IPS DF 4.7 (cell line): ENCODE data around the gene UGT1A7.

ENCODE experiments used
- DNase-seq: peaks from one replicate; pipeline ENCODE4 v3.0.0-alpha.2; 2013; ENCODE audit warnings: low spot score; ENCODE audit errors: extremely low read depth

The UGT1A7 gene

DNA sequence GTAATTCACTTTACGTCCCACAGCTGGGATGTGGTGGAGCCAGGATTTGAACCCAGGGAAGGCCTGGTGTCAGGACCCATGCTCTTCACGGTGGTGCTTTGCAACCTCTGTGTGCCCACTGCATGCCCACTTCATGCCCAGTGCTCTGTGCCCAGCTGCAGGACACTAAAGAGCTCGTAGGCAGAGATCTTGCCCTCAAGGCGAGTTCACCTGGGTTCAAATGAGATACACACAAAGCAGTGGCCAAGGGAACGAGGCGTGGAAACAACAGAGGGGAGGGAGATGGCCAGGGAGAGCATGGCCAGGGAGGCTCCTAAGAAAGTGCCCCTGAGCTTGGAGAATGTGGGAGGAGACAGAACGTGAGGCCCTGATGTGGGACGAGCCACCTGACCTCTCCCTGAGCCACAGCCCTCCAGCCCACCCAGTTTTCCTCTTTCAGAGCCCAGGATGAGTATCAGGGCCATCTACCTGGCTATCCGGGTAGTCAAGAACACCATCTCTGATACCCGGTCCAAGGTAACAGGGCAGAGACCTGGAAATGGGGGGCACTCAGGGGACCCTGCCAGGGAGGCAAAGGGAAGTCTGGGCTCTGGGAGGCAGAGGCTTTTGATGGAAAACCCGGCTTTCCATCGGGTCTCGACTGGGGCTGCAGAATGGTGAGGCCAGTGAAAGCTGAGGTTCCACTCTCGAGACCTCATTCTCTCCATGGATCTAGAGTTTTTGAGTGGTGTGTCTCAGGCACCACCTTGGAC is 116.8 kb downstream of the UGT1A7 start:
- no peak for DNase-seq

DNA sequence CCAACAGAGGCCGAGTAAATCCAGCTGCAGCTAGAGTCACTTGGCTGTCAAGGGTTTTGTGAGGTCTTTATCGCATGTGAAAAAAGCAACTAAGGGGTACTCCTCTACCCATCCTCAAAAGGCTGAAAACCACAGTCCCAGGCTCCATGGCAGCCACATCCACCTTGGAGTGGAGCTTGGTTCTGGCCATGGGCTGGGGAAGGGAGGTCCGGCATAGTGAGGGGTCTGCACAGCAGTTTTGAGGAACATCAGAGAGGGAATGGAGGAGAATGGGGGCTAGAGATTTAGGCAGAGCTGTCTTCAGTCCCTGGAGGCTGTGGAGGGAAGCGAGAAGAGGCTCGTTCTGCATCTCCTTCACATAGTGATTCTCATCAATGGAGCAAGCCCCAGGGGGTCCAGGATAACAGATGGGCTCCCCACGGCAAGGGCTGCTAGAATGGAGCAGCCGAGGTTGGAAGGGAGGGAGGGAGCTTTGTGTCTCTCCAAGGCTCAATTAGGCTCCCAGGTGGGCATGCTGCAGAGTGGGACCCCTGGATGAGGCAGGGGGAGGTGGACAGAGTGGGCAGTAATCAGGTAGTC is 117.5 kb downstream of the UGT1A7 start:
- no peak for DNase-seq

DNA sequence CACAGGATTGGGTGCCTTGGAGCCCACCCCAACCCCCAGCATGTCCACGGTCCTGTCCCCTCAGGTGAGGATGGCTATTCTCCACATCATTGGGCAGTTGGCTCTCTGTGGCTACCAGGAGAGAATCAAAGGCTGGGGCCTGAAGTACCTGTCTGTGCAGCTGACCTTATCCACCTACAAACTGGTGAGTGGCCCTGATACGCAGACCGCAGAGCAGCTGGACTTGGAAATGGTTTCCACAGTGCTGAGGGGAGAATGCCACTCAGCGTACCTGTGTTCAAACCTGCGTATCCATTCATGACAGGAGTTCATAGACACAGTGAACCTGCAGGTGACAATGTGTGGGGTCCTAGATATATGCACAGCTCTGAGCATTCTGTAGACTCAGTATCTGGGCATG is 118.0 kb downstream of the UGT1A7 start:
- no peak for DNase-seq

DNA sequence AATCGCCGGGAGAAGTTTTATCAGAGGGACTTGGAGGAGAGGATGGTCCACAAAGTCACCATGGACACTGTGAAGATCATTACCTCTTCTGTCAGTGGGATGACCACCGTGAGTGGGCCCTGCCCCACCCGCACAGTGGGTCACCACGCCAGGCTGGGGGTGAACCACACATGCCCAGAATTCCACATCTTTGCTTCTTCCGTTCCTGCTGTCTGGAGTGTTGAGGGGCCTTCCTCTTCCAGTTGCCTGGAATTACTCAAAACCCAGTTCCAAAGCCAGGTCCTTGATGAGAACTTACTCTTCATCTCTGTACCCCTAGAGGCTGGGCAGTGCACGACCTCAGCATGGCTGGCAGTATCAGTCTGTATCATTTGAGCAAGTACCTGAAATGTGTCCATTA is 118.5 kb downstream of the UGT1A7 start:
- no peak for DNase-seq

DNA sequence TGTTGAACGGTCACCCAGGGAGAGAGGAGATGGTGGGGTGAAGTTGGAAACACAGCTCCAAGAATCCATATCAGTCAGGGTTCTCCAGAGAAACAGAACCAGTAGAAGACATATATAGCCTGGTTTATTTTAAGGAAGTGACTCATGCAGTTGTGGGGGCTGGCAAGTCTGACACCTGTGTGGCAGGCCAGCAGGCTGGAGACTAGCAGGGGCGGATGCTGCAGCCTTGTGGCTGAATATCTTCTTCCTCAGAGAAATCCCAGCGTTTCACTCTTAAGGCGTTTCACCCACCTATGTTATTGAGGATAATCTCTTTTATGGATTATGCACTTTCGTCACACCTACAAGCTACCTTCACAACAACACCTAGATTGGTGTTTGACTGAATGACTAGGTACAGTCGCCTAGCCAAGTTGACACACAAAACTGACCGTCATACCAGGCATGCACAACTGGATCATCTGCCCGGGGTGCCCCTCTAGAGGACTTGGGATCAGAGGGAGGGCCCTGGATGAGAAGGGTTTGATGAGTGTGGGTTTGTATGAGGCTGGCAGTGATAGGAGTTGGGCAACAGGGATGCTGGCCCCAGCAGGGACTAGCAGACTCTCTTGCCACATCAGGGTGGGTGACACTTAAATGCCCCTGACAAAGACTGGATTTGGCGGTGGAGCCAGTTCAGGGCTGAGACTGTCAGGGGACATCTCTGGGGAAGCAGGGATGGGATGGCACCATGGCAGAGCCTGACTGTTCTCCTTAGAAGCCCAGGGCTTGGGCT is 119.8 kb downstream of the UGT1A7 start:
- DNase-seq: no peak

DNA sequence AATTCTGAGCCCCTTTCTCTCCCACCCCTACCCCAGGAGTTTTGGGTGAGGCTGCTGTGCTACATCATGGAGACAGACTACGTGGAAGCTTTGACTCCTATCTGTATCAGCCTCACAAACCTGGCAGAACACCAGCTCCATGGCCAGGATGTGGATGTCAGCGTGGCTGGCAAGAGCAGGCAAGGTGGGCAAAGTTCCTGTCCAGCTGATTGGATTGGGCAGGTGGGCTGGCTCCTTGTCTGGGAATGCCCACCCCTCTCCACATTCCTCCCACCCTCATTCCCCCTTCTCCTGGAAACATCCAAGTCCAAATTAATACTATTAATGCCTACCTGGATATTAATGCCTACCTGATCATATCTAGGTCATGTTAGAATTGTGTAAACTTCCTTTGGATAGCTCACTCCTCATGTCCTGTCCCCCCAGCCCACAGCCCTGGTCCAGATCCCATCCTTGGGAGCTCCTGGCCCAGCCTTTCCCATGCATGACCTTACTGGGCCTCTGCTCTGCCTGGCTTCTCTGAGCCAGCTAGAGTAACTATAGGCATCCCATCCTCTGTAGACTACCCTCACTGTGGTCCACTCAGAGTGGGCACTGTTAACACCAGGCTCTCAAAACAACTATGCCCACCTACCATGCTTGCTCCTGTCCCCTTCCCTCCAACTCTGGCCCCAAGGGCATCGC is 120.6 kb downstream of the UGT1A7 start:
- DNase-seq: no peak

DNA sequence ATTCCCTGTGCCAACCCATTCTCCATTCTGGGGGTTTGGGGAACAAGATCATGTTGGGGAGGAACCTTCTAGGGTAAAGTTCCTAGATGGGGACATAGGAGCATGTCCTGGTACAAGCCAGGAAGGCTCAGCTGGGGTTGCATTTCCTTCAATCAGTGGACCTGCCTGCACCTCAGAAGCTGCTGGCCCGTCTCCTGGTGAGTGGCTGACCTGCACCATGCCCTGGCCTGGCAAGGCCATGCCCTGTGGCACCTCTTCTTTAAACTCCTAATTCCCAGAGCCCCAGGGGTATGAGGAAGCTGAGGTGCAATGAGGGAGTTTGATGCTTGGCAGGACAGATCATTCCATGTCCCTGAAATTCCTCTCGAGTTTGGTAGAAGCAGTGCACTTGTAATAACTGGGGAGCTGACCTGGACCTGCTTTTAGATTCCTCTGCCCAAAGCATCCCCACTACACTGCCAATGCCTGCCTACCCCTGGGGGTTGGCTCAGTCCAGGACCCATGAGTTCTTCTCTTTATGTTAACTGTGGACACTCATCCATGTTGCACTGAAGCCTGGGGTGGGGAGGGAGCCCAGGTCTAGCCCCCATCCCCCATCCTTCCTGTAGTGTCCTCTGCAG is 121.7 kb downstream of the UGT1A7 start:
- DNase-seq: no peak

DNA sequence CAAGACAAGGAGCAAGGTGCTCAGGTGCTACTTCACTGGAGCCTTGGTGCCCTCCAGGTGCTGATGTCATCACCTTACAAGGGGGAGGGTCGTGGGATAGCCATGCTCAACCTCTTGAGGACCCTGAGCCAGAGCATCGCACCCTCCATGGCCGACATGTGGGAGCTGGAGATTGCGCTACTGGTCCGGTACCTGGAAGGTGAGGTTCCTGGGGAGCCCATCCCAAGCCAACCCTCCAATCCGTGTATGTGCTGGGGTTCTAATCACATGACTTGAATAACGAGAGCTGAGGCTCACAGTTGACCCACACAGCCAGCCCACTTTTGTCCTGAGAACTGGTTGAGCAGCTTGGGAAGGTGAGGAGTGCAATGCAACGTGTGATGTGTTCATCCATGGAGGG is 122.3 kb downstream of the UGT1A7 start:
- DNase-seq: no peak

DNA sequence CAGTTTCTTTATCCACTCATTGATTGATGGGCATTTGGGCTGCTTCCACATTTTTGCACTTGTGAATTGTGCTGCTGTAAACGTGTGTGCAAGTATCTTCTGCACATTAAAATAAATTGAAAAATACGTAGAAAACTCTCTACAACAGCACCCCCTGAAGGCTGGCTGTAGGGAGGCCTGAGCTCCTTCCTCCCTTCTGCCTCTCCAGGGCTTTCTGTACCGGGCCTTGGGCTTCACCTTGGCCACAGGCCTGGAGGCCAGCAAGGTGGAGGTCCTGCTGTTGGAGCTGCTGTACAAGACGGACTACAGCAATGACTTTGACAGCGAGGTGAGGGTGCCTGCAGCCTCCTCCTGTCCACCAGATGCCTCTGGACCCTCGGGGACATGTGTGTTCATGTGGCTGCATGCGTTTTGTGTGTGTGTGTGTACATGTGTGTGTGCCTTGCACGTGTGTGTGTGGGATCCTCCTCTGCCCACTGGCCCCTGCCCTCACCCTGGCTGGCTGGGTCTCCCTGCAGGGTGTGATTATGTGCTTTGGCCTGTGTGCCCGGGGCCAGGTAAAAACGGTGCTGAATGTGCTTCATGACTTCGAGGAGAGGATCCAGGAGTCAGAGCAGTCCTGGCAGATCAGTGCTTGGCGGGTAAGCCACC is 125.6 kb downstream of the UGT1A7 start:
- no peak for DNase-seq

DNA sequence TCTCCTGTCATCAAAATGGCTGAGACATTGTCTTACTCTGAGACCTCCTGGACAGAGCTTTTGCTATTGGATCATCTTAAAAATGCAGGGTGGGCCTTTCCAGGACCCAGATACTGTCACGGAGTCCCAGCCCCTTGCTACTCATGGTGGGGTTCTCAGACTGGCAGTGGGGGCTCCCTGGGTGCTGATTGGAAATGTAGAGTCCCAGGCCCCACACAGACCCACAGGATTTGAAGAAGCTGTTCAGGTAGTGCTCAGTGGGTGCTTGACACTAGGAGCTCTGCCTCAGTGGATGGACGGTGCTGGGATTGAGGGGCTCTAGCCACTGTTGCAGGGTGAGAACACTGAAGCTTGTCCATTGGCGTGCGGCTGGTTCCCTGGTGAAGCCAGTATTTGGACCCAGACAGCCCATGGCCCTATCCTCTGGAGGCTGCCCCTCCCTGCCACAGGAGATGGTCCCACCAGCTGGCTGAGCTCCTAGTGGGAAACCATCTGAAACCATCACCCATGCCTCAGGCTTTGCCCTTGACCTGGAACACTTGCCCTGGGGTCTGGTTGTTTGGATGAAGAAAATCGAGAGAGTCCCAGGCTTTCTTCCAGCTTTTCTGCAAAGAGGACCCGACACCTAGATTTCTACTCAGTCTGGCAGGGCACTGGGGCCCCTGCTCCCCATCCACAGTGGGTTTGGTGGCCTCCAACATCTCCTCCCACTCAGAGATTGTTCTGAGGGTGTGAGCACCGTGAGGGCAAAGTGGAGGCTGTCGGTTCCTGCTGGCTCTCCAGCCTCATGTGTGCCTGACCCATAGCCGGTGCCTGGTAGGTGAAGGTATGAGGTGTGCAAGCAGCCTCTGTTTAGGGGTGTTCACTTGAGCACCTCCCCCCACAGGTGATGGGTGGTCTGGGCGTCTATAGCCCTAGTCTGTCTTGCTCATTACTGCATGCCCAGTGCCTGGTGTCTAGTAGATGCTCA is 126.5 kb downstream of the UGT1A7 start:
- no peak for DNase-seq

DNA sequence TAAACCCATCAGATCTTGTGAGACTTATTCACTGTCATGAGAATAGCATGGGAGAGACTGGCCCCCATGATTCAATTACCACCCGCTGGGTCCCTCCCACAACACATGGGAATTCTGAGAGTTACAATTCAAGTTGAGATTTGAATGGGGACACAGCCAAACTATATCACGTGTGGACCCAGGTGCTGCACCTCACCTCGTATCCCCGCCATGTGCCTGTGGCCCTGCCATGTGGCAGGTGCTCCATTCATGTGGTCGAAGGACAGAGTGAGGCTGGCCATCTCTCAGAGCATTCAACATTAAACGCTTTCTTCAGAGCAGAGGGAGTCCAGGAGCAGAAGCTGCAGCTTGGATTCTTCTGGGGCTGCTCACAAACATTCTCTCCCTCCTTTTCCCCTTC is 128.7 kb downstream of the UGT1A7 start:
- no peak for DNase-seq

DNA sequence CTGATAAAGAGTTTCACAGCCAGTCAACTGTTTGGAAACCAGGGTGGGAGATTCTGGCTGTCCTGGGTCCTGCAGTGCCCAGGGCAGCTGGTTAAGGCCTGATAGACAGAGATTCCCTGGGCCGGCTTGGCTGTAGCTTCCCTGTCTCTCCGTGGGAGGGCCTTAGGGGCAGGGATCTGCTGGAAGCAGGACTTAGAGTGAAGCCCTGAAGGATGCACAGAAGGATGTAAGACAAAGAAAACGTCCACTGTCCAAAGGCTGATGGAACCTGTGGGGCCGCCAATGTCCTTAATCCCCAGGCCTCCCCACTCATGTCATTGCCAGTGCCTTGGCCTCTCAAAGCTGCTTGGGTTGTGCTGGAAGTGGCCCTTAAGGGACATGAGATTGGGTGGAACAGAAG is 129.4 kb downstream of the UGT1A7 start:
- DNase-seq: no peak

DNA sequence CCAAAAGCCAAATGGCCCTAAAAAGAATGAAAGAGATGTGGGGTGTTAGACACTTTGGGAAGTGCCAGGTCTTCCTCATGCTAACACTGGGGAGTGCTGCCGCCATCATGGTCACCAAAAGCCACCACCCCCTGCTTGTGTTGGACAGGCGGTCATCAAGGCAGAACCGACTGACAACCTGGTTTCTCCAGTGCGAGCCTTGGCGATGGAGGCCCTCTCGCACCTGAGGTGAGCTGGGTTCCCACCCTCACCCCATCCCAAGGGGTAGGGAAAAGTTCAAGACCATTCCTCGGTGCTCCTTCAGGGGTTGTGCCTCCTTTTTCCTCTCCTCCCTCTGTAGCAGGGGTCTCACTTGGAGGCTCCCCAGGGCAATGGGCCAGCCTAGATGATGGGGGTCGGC is 130.0 kb downstream of the UGT1A7 start:
- no peak for DNase-seq

DNA sequence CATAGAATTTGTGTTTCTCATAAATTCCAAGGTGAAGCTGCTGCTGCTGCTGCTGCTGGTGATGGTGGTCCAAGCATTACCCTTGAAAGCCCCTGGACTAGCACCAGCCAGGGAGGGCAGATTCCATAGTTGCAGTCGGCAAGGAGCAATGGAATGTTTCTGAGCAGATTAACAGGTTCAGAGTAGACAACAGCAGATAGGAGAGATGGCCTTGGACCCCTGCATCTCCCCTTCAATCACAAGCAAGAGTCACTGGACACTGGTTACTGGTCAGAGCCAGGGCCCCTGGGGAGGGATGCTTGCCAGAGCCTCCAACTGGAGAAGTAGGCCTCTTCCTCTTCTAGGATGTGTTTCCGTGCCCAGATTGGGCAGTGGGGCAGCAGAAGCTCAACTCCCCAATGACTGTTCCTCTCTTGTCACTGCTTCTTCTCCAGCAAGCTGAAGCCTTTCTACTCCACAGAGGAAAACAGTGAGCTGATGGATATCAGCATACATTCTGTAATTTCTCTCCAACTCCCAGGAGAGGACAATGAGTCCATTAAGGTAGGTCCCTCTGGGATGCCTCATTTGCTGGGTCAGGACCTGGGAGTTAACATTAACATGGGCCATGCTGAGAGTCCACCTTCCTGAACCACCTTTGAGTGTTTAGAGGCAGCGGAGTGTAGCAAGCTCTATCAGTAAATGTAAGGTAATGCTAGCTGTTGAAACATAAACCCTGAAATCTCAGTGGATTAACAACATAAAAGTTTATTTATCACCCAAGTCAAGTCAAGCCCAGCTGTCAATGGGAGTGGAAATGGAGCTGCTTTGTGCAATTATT is 131.7 kb downstream of the UGT1A7 start:
- no peak for DNase-seq

DNA sequence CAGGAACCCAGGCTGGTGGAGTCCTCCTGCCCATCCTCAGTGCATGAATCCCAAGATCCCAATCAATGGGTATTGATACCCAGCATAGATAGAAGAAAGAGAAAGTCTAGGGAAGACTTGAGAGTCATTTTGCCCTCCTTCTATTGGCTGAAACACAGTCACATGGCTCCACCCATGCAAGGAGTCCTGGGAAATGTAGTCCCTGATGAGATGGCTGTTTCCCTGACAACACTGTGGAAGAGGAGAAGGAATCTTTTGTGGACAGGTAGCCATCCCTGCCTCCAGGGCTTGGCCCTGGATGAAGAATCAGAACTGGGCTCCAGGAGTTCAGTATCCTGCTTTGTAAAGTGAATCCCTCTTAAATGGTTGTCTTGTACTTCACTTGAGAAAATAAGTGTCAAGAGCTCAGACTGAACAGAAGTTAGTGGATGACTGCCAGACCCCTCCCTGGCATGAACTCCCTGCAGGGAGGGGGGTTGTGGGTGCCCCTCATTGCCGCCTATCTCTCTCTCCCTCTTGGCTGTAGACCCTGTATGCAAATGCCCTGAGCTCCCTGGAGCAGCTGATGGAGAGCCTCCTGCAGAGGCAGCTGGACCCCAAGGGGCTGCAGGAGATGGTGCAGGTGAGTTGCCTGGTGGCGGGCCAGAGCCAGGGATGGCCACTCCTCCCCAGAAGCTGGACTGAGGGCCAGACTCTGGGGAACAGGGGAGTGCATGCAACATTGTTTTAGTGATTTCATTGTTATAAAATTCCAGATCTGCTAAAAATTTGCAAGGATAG is 132.5 kb downstream of the UGT1A7 start:
- no peak for DNase-seq

DNA sequence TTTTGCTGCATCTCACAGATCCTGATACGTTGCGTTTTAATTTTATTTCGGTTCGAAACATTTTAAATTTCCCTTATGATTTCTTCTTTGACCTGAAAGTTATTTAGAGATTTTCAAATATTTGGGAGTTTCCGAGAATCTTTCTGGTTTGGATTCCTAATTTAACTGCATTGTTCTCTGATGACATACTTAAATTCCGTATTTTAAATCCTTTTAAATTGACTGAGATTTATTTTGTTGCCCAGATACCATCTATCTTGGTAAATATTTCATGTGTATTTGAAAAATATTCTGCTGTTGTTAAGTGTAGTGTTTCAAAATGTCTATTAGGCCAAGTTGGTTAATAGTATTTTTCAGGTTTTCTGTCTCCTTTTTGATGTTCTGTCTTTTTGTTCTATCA is 134.2 kb downstream of the UGT1A7 start:
- DNase-seq: no peak

DNA sequence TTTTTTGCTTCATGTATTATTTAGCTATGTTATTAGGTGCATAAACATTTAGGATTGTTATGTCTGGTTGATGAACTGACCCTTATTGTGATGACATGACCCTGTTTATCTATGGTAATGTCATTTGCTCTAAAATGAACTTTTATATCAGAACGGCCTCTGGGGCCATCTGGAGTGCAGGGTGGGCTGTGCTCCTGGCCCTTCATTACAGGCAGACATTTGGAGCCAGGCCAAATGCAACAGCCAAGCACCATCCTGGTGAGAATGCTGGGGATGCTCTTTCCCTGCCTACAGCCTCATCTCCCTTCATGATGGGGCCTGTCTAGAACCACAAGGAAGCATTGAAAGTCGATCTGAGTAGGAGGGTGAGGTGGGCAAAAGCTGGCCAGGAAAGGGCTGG is 134.6 kb downstream of the UGT1A7 start:
- DNase-seq: no peak

DNA sequence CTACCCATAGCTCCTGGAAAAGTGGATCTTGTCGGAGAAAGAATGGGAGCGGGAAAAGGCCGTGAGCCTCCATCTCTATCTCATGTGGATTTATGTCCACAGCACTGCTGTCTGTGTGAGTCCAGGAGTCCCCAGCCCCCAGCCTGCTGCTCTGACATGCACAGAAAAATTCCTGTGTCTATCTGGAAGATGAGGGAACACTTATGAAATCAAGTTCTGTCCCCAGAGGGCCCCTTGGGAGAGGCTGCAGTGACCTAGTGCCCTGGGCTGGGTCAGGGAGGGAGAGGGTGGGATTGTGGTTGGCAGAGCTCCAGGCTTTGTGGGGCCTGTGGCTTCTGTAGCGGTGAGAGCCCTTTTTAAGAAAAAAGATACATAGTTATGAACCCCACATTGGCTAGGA is 135.1 kb downstream of the UGT1A7 start:
- DNase-seq: no peak
